BLaER1 (cell line): ENCODE results near the gene SDK1.

Source experiments
- H3K27ac ChIP-seq: shearing (Covaris generic); formaldehyde crosslinking; 2 replicates; pipeline ENCODE4 v1.8.1; 2022
- H3K27me3 ChIP-seq: shearing (Covaris generic); formaldehyde crosslinking; 2 replicates; pipeline ENCODE4 v1.8.1; 2022
- H3K36me3 ChIP-seq: shearing (Covaris generic); formaldehyde crosslinking; 2 replicates; pipeline ENCODE4 v1.8.1; 2022
- H3K4me1 ChIP-seq: shearing (Covaris generic); formaldehyde crosslinking; 2 replicates; pipeline ENCODE4 v1.8.1; 2022
- H3K4me2 ChIP-seq: shearing (Covaris generic); formaldehyde crosslinking; 2 replicates; pipeline ENCODE4 v1.8.1; 2022
- H3K4me3 ChIP-seq: shearing (Covaris generic); formaldehyde crosslinking; 2 replicates; pipeline ENCODE4 v1.8.1; 2022
- H3K9ac ChIP-seq: shearing (Covaris generic); formaldehyde crosslinking; 2 replicates; pipeline ENCODE4 v1.8.1; 2022
- H3K9me3 ChIP-seq: shearing (Covaris generic); formaldehyde crosslinking; 2 replicates; pipeline ENCODE4 v1.8.1; 2022
- H4K20me1 ChIP-seq: shearing (Covaris generic); formaldehyde crosslinking; 2 replicates; pipeline ENCODE4 v1.8.1; 2022
- Cebpa-rat ChIP-seq: shearing (Covaris generic); IDR thresholded peaks from 2 replicates; pipeline ENCODE4 v1.8.1; 2022

Gene SDK1

DNA sequence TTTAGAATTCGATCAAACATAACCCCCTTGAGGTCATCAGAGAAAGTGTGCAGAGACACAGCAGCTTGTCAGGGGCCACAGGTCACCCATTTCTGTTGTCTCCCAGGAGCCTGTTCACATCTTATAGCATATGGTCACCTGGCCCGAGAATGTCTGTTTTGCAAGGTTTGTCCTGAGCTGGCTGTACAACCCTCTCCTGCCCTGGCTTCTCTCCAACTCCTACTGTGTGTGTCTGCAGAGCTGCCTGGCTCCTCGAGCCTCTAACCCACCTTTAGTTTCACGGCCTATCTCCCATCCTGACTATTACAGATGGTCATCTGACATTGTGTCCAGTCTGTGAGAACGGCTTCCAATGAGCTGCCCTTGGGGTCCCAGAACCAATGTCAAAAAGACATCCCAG is 683.4 kb downstream of the SDK1 start:
- no peak overlapping the region for H3K27ac ChIP-seq
- H3K9me3 ChIP-seq, result peaks cover 22% of the 10 kb centered on the region
- no peak overlapping the region for H3K4me3 ChIP-seq
- no peaks in the 10 kb centered on the region for H3K27me3 ChIP-seq
- H3K4me2 ChIP-seq, result no peak overlapping the region
- TF ChIP-seq Cebpa-rat, result no peak
- H3K4me1 ChIP-seq, result no peaks in the 10 kb centered on the region
- H3K9ac ChIP-seq, result no peak overlapping the region
- no peaks in the 10 kb centered on the region for H4K20me1 ChIP-seq
- H3K36me3 ChIP-seq, result no peaks in the 10 kb centered on the region

DNA sequence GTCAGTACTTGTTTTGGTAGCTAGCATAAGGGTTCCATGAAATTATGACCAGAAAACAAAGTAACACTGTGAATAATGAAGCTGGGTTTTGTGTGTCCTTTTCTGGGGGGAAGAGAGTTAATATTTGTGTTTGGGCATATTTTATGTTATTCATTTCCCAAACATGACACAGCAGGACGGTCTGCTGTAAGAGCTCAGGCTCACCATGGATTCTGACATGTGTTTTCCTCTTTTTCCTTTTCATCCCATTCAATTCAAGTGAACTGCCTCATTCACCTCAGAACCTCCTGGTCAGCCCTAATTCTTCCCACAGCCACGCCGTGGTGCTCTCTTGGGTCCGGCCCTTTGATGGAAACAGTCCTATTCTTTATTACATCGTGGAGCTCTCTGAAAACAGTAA is 685.9 kb downstream of the SDK1 start:
- no peak for TF ChIP-seq Cebpa-rat
- H3K4me3 ChIP-seq, result no peak overlapping the region
- H3K27me3 ChIP-seq, result no peaks in the 10 kb centered on the region
- H4K20me1 ChIP-seq, result no peaks in the 10 kb centered on the region
- H3K27ac ChIP-seq, result no peak overlapping the region
- H3K4me1 ChIP-seq, result no peaks in the 10 kb centered on the region
- H3K4me2 ChIP-seq, result no peak overlapping the region
- no peaks in the 10 kb centered on the region for H3K36me3 ChIP-seq
- H3K9ac ChIP-seq, result no peak overlapping the region
- peaks cover 21% of the 10 kb centered on the region for H3K9me3 ChIP-seq

- H3K4me3 ChIP-seq, result no peak overlapping the region
- H3K4me1 ChIP-seq, result no peaks in the 10 kb centered on the region
- no peak overlapping the region for H3K27ac ChIP-seq
- no peaks in the 10 kb centered on the region for H3K36me3 ChIP-seq
- no peaks in the 10 kb centered on the region for H4K20me1 ChIP-seq
- no peaks in the 10 kb centered on the region for H3K27me3 ChIP-seq
- H3K9me3 ChIP-seq, result peaks cover 16% of the 10 kb centered on the region
- no peak for TF ChIP-seq Cebpa-rat
- H3K9ac ChIP-seq, result no peak overlapping the region
- H3K4me2 ChIP-seq, result no peak overlapping the region
Measured at GRCh38 chr7:3987426-3987927, 686.4 kb downstream of the SDK1 start.

DNA sequence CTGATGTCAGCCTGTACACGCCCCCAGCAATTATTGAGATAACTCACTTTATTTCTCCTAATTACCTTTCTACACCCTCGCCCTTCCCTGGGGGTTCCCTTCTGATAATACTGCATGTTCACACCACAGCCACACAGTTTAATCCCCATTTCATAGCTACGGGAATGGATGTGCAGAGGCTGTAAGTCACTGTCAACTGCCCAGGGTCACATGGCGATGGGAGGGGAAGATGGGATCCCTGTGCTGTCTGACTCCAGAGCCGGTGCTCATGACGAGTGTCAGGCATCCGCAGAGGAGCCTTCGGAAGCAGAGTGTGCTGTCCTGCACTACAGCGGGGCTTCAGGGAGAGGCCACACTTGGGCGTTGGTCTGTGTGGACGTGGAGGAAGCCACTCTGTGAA is 688.7 kb downstream of the SDK1 start:
- H4K20me1 ChIP-seq, result no peaks in the 10 kb centered on the region
- TF ChIP-seq Cebpa-rat, result no peak
- H3K27me3 ChIP-seq, result no peaks in the 10 kb centered on the region
- H3K9me3 ChIP-seq, result 0 out of 2 replicates have a peak, but pooled peaks cover 10% of the 10 kb centered on the region
- no peak overlapping the region for H3K9ac ChIP-seq
- H3K4me1 ChIP-seq, result no peaks in the 10 kb centered on the region
- H3K4me3 ChIP-seq, result no peak overlapping the region
- H3K4me2 ChIP-seq, result no peak overlapping the region
- no peak overlapping the region for H3K27ac ChIP-seq
- H3K36me3 ChIP-seq, result no peaks in the 10 kb centered on the region

- Histone ChIP-seq H3K9ac (no peak overlapping the region), H3K27me3 (no peaks in the 10 kb centered on the region), H3K9me3 (0 out of 2 replicates have a peak, but pooled peaks cover 10% of the 10 kb centered on the region), H3K4me1 (no peaks in the 10 kb centered on the region), H3K4me3 (no peak overlapping the region), H3K27ac (no peak overlapping the region), H3K4me2 (no peak overlapping the region), H3K36me3 (no peaks in the 10 kb centered on the region), H4K20me1 (no peaks in the 10 kb centered on the region)
- no peak for TF ChIP-seq Cebpa-rat
Measured at GRCh38 chr7:3991731-3992231, 690.7 kb downstream of the SDK1 start.

- H3K9ac ChIP-seq, result no peak overlapping the region
- no peaks in the 10 kb centered on the region for H4K20me1 ChIP-seq
- TF ChIP-seq Cebpa-rat, result no peak
- no peaks in the 10 kb centered on the region for H3K27me3 ChIP-seq
- H3K4me1 ChIP-seq, result no peaks in the 10 kb centered on the region
- H3K9me3 ChIP-seq, result 0 out of 2 replicates have a peak, but pooled peaks cover 10% of the 10 kb centered on the region
- no peaks in the 10 kb centered on the region for H3K36me3 ChIP-seq
- H3K27ac ChIP-seq, result no peak overlapping the region
- no peak overlapping the region for H3K4me3 ChIP-seq
- H3K4me2 ChIP-seq, result no peak overlapping the region
Measured at GRCh38 chr7:3992841-3993240, 691.8 kb downstream of the SDK1 start.

GRCh38 chr7:3994764-3995163 is 693.7 kb downstream of the SDK1 start:
- TF ChIP-seq Cebpa-rat, result no peak
- H3K4me2 ChIP-seq, result no peak overlapping the region
- H3K4me3 ChIP-seq, result no peak overlapping the region
- H3K27ac ChIP-seq, result no peak overlapping the region
- H3K27me3 ChIP-seq, result no peaks in the 10 kb centered on the region
- H4K20me1 ChIP-seq, result no peaks in the 10 kb centered on the region
- no peaks in the 10 kb centered on the region for H3K36me3 ChIP-seq
- no peaks in the 10 kb centered on the region for H3K4me1 ChIP-seq
- H3K9me3 ChIP-seq, result 0 out of 2 replicates have a peak, but pooled peaks cover 2% of the 10 kb centered on the region
- no peak overlapping the region for H3K9ac ChIP-seq

DNA sequence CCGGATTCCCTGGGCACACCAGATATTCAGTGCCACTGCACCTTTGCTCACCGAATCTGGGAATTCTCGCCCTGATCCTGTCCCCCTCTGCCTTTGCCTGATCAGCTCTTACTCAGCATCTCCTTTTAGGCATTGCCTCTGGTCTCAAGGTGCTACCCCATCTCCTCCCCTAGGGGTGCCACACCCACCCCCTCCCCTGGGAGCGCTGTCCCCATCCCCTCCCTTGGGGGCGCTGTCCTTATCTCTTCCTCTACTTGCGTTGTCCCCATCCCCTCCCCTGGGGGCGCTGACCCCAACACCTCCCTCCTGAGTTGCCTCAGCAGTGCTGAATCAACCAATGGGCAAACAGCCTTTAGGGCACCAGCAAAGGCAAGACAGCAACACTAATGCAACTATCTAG is 694.1 kb downstream of the SDK1 start:
- Histone ChIP-seq H3K9me3 (no peaks in the 10 kb centered on the region), H3K4me2 (no peak overlapping the region), H3K9ac (no peak overlapping the region), H3K27ac (no peak overlapping the region), H3K27me3 (no peaks in the 10 kb centered on the region), H3K4me3 (no peak overlapping the region), H4K20me1 (no peaks in the 10 kb centered on the region), H3K4me1 (no peaks in the 10 kb centered on the region), H3K36me3 (no peaks in the 10 kb centered on the region)
- no peak for TF ChIP-seq Cebpa-rat

GRCh38 chr7:3998060-3998459 is 697.0 kb downstream of the SDK1 start:
- H3K9me3 ChIP-seq, result no peaks in the 10 kb centered on the region
- no peak overlapping the region for H3K9ac ChIP-seq
- H3K4me1 ChIP-seq, result no peaks in the 10 kb centered on the region
- no peak overlapping the region for H3K27ac ChIP-seq
- H4K20me1 ChIP-seq, result no peaks in the 10 kb centered on the region
- H3K27me3 ChIP-seq, result no peaks in the 10 kb centered on the region
- H3K4me2 ChIP-seq, result no peak overlapping the region
- no peaks in the 10 kb centered on the region for H3K36me3 ChIP-seq
- TF ChIP-seq Cebpa-rat, result no peak
- no peak overlapping the region for H3K4me3 ChIP-seq

DNA sequence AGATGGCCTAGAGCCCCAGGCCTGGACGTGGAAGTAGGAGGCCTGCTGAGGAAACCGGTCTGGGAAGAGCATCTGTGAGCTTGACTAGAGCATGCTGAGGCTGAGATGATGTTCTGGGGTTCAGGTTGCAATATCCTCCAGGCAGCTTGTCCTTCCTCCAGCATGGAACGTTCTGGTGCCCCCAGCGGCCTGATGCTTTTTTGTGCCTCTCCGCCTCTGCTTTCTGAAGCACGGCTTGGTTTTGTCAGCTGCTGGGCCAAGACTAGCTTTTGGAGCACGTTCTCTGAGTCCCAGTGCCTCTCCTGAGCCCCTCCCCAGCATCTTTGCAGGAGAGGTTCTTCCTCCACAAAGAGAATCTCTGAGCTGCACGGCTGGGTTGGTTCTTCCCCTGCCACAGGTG is 699.1 kb downstream of the SDK1 start:
- no peak for TF ChIP-seq Cebpa-rat
- H3K27me3 ChIP-seq, result no peaks in the 10 kb centered on the region
- H3K4me3 ChIP-seq, result no peak overlapping the region
- H3K9ac ChIP-seq, result no peak overlapping the region
- H3K9me3 ChIP-seq, result no peaks in the 10 kb centered on the region
- H3K27ac ChIP-seq, result no peak overlapping the region
- H3K36me3 ChIP-seq, result no peaks in the 10 kb centered on the region
- H4K20me1 ChIP-seq, result no peaks in the 10 kb centered on the region
- H3K4me1 ChIP-seq, result no peaks in the 10 kb centered on the region
- no peak overlapping the region for H3K4me2 ChIP-seq

- Histone ChIP-seq H3K27me3 (no peaks in the 10 kb centered on the region), H3K9ac (no peak overlapping the region), H3K36me3 (no peaks in the 10 kb centered on the region), H3K4me2 (no peak overlapping the region), H3K9me3 (no peaks in the 10 kb centered on the region), H4K20me1 (no peaks in the 10 kb centered on the region), H3K4me1 (peaks cover 7% of the 10 kb centered on the region; the same call in 1 of the 2 replicates), H3K4me3 (no peak overlapping the region), H3K27ac (no peak overlapping the region)
- TF ChIP-seq Cebpa-rat, result no peak
Measured at GRCh38 chr7:4000934-4001333, 699.9 kb downstream of the SDK1 start.
